Chondrocyte (in vitro differentiated cells): Measurements from ENCODE around the gene USP47. TPM values are rescaled to one million over a fixed set of nuclear protein-coding genes. Genes with fewer than 3 reads are reported as not detected.

ENCODE experiments used
- DNase-seq: peaks from one replicate; pipeline ENCODE4 v3.0.0; 2021; ENCODE audit warnings: mixed read lengths, low spot score
- H3K27ac Mint-ChIP-seq: one replicate; pipeline ENCODE4 v1.8.0; 2021; ENCODE audit warnings: mild to moderate bottlenecking, moderate library complexity, mixed read lengths; ENCODE audit not compliant: unreplicated experiment
- H3K27me3 Mint-ChIP-seq: 2 replicates; pipeline ENCODE4 v1.8.0; 2021; ENCODE audit warnings: low read depth, mixed read lengths
- H3K36me3 Mint-ChIP-seq: 2 replicates; pipeline ENCODE4 v1.8.0; 2021; ENCODE audit warnings: low read depth, mixed read lengths
- H3K4me1 Mint-ChIP-seq: 2 replicates; pipeline ENCODE4 v1.8.0; 2021; ENCODE audit warnings: low read depth, mild to moderate bottlenecking, mixed read lengths
- H3K4me3 Mint-ChIP-seq: one replicate; pipeline ENCODE4 v1.8.0; 2021; ENCODE audit warnings: mild to moderate bottlenecking, moderate library complexity, mixed read lengths; ENCODE audit not compliant: unreplicated experiment
- H3K9me3 Mint-ChIP-seq: 2 replicates; pipeline ENCODE4 v1.8.0; 2021; ENCODE audit warnings: low read depth, mixed read lengths
- total RNA-seq: library from RNA; stranded (reverse); gene quantifications from 3 replicates; pipeline ENCODE4 v1.2.1, GENCODE V29; 2021
- TF ChIP-seq, protein P1 (sequence below): fragments of 200-600 bp; sonication (generic); IDR thresholded peaks from 2 replicates; pipeline ENCODE4 v1.5.0; 2021; ENCODE audit warnings: antibody characterized with exemption, mild to moderate bottlenecking, moderate library complexity

Gene USP47
- total RNA-seq, 1 donor from 2014 or later: 44.4 TPM

- no peaks in the 10 kb centered on the region for H3K27me3 Mint-ChIP-seq
- no peaks in the 10 kb centered on the region for H3K9me3 Mint-ChIP-seq
- H3K4me3 Mint-ChIP-seq: no peak overlapping the region
- H3K36me3 Mint-ChIP-seq: peaks cover 9% of the 10 kb centered on the region
- peaks cover 22% of the 10 kb centered on the region for H3K4me1 Mint-ChIP-seq
- TF ChIP-seq, protein P1, sequence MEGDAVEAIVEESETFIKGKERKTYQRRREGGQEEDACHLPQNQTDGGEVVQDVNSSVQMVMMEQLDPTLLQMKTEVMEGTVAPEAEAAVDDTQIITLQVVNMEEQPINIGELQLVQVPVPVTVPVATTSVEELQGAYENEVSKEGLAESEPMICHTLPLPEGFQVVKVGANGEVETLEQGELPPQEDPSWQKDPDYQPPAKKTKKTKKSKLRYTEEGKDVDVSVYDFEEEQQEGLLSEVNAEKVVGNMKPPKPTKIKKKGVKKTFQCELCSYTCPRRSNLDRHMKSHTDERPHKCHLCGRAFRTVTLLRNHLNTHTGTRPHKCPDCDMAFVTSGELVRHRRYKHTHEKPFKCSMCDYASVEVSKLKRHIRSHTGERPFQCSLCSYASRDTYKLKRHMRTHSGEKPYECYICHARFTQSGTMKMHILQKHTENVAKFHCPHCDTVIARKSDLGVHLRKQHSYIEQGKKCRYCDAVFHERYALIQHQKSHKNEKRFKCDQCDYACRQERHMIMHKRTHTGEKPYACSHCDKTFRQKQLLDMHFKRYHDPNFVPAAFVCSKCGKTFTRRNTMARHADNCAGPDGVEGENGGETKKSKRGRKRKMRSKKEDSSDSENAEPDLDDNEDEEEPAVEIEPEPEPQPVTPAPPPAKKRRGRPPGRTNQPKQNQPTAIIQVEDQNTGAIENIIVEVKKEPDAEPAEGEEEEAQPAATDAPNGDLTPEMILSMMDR: no peak
- no peak overlapping the region for H3K27ac Mint-ChIP-seq
- DNase-seq: no peak
These were observed 56.9 kb downstream of the USP47 start for GRCh38 chr11:11898648-11899047.

GRCh38 chr11:11899401-11899800 lies 57.6 kb downstream of the USP47 start:
- Mint-ChIP-seq H3K4me1 (peaks cover 18% of the 10 kb centered on the region), H3K27ac (no peak overlapping the region), H3K4me3 (no peak overlapping the region), H3K36me3 (peaks cover 9% of the 10 kb centered on the region), H3K27me3 (no peaks in the 10 kb centered on the region), H3K9me3 (no peaks in the 10 kb centered on the region)
- TF ChIP-seq, protein P1: peak; percentile 12
- no peak for DNase-seq

- no peak overlapping the region for H3K4me3 Mint-ChIP-seq
- peaks cover 6% of the 10 kb centered on the region for H3K4me1 Mint-ChIP-seq
- no peak for DNase-seq
- H3K36me3 Mint-ChIP-seq: peaks cover 11% of the 10 kb centered on the region
- TF ChIP-seq, protein P1: no peak
- no peak overlapping the region for H3K27ac Mint-ChIP-seq
- no peaks in the 10 kb centered on the region for H3K27me3 Mint-ChIP-seq
- no peaks in the 10 kb centered on the region for H3K9me3 Mint-ChIP-seq
These were observed 60.2 kb downstream of the USP47 start for GRCh38 chr11:11901929-11902328.

GRCh38 chr11:11909727-11910126 lies 68.0 kb downstream of the USP47 start:
- DNase-seq: no peak
- H3K4me3 Mint-ChIP-seq: no peak overlapping the region
- no peaks in the 10 kb centered on the region for H3K9me3 Mint-ChIP-seq
- H3K4me1 Mint-ChIP-seq: peaks cover 30% of the 10 kb centered on the region
- no peaks in the 10 kb centered on the region for H3K27me3 Mint-ChIP-seq
- H3K27ac Mint-ChIP-seq: peak overlapping the region; percentile 81
- H3K36me3 Mint-ChIP-seq: peaks cover 13% of the 10 kb centered on the region
- TF ChIP-seq, protein P1: no peak

- Mint-ChIP-seq H3K36me3 (peaks cover 11% of the 10 kb centered on the region), H3K27me3 (no peaks in the 10 kb centered on the region), H3K27ac (peak overlapping the region; percentile 81), H3K9me3 (no peaks in the 10 kb centered on the region), H3K4me1 (peaks cover 30% of the 10 kb centered on the region), H3K4me3 (no peak overlapping the region)
- DNase-seq: no peak
- TF ChIP-seq, protein P1: no peak
These were observed 68.8 kb downstream of the USP47 start for GRCh38 chr11:11910541-11910940.
